Body of pancreas (tissue), 4 donors: ENCODE data around the gene SLC25A21.

ENCODE experiments used
- CTCF ChIP-seq, 7 experiments: fragments of 450-650 bp in 4 of 7; fragments of 200-600 bp in 3 of 7; sonication (generic) in 3 of 7; IDR thresholded peaks; one replicate each; pipeline ENCODE4 v1.5.1; 2016 to 2019; ENCODE audit warnings: antibody characterized with exemption in 7 of 7
- POLR2A ChIP-seq, 3 donors: fragments of 450-650 bp; IDR thresholded peaks; one replicate each; pipeline ENCODE4 v1.6.1; 2016; ENCODE audit warnings: antibody characterized with exemption in 3 of 3, mild to moderate bottlenecking in 2 of 3

GRCh38 chr14:36659010-36659821 is 513.2 kb downstream of the SLC25A21 start:
- TF ChIP-seq CTCF (IDR thresholded peaks at IDR 0.05) = no peak
- no peak for TF ChIP-seq POLR2A (IDR thresholded peaks at IDR 0.05)
